Keratinocyte (primary cell): ENCODE data around the gene CCND1. TPM values are rescaled to one million over a fixed set of nuclear protein-coding genes. Genes with fewer than 3 reads are reported as not detected.

Experiments used
- DNase-seq: peaks from one replicate; pipeline ENCODE4 v3.0.0-alpha.2; 2011; ENCODE audit warnings: low read depth, missing footprints, low spot score
- FAIRE-seq: peaks from 2 replicates; lab custom pipeline; 2011; peaks lifted over from hg19 to GRCh38; lab: Jason Lieb, UNC
- H2AFZ ChIP-seq: 2 replicates; pipeline ENCODE4 v1.6.0; 2012; ENCODE audit warnings: low read length, control low read depth, inconsistent platforms; ENCODE audit not compliant: control insufficient read depth
- H3K27ac ChIP-seq: 2 replicates; pipeline ENCODE4 v1.5.1; 2011; ENCODE audit warnings: low read length; ENCODE audit not compliant: control insufficient read depth, insufficient read depth
- H3K27me3 ChIP-seq: 3 replicates; pipeline ENCODE4 v1.6.0; 2011; ENCODE audit warnings: low read length; ENCODE audit not compliant: control insufficient read depth, insufficient read depth; ENCODE audit errors: extremely low read depth
- H3K36me3 ChIP-seq, 2 experiments: 2 replicates in 1 of 2; 3 replicates in 1 of 2; pipeline ENCODE4 v1.5.1; 2011; ENCODE audit warnings: low read length in 2 of 2, mild to moderate bottlenecking in 1 of 2; ENCODE audit not compliant: control insufficient read depth in 2 of 2, insufficient read depth in 2 of 2; ENCODE audit errors: extremely low read depth in 1 of 2
- H3K4me1 ChIP-seq: 3 replicates; pipeline ENCODE4 v1.5.1; 2011; ENCODE audit warnings: low read length; ENCODE audit not compliant: control insufficient read depth, insufficient read depth; ENCODE audit errors: extremely low read depth
- H3K4me2 ChIP-seq: 3 replicates; pipeline ENCODE4 v1.6.0; 2011; ENCODE audit warnings: low read depth, low read length; ENCODE audit not compliant: control insufficient read depth, insufficient read depth; ENCODE audit errors: extremely low read depth
- H3K4me3 ChIP-seq, 3 experiments: fragments of 200-600 bp in 1 of 3; sonication (generic) in 1 of 3; 2 replicates in 2 of 3; 3 replicates in 1 of 3; pipeline ENCODE4 v1.5.1; 2011 to 2016; ENCODE audit warnings: low read length in 3 of 3, mild to moderate bottlenecking in 3 of 3, control low read depth in 2 of 3, inconsistent platforms in 1 of 3, low read depth in 1 of 3, mixed read lengths in 1 of 3, mixed run types in 1 of 3, moderate library complexity in 1 of 3; ENCODE audit not compliant: control insufficient read depth in 2 of 3, insufficient read depth in 2 of 3; ENCODE audit errors: extremely low read depth in 1 of 3
- H3K79me2 ChIP-seq: 2 replicates; pipeline ENCODE4 v1.6.0; 2012; ENCODE audit warnings: low read length; ENCODE audit not compliant: control insufficient read depth, insufficient read depth
- H3K9ac ChIP-seq: 3 replicates; pipeline ENCODE4 v1.6.0; 2011; ENCODE audit warnings: low read length; ENCODE audit not compliant: control insufficient read depth, insufficient read depth; ENCODE audit errors: extremely low read depth
- H3K9me1 ChIP-seq: 3 replicates; pipeline ENCODE4 v1.6.0; 2011; ENCODE audit warnings: low read length; ENCODE audit not compliant: control insufficient read depth, insufficient read depth; ENCODE audit errors: extremely low read depth
- H3K9me3 ChIP-seq: 2 replicates; pipeline ENCODE4 v1.5.1; 2012; ENCODE audit warnings: low read depth, low read length; ENCODE audit not compliant: control insufficient read depth
- H4K20me1 ChIP-seq: 3 replicates; pipeline ENCODE4 v1.6.0; 2011; ENCODE audit warnings: low read length; ENCODE audit not compliant: control insufficient read depth, insufficient read depth; ENCODE audit errors: extremely low read depth
- EZH2 ChIP-seq: IDR thresholded peaks from one replicate; pipeline ENCODE4 v1.6.1; 2012; ENCODE audit warnings: inconsistent platforms, mild to moderate bottlenecking, low read length, moderate library complexity
- dilution Hi-C: fragments of 300-500 bp; cut with MboI; formaldehyde crosslinking; loops from one replicate; pipeline ENCODE4 v1.7.0; 2020; ENCODE audit warnings: low sequenced_read_pairs; ENCODE audit not compliant: extremely low pct_ligation_motif_present
- polyA plus RNA-seq, 5 experiments: library from polyadenylated mRNA; depleted of rRNA in 3 of 5; stranded (reverse) in 3 of 5; stranded (forward) in 1 of 5; unstranded in 1 of 5; fragments of >200 nt; gene quantifications; 1 replicate in 1 of 5; 2 replicates in 3 of 5; 3 replicates in 1 of 5; pipeline versions ENCODE4 v1.2.1 to v1.2.3, GENCODE V29; 2011 to 2012; ENCODE audit warnings: missing spikeins in 2 of 5, low read depth in 1 of 5, low replicate concordance in 1 of 5
- TF ChIP-seq, protein P1 (sequence below), 3 experiments: IDR thresholded peaks in 1 of 3; conservative IDR thresholded peaks in 1 of 3; optimal IDR thresholded peaks in 1 of 3; 2 replicates in 2 of 3; 3 replicates in 1 of 3; pipeline versions ENCODE3 to v1.5.1; 2011; ENCODE audit warnings: low read length in 3 of 3, mild to moderate bottlenecking in 3 of 3, moderate library complexity in 2 of 3, control low read depth in 1 of 3, inconsistent platforms in 1 of 3; ENCODE audit not compliant: insufficient read depth in 2 of 3; ENCODE audit errors: extremely low read depth in 1 of 3

CCND1 gene
- polyA plus RNA-seq, 1 donor (not counting 4 experiments of a cell fraction or from before 2014, with no cell fraction given), result 124 TPM

DNA sequence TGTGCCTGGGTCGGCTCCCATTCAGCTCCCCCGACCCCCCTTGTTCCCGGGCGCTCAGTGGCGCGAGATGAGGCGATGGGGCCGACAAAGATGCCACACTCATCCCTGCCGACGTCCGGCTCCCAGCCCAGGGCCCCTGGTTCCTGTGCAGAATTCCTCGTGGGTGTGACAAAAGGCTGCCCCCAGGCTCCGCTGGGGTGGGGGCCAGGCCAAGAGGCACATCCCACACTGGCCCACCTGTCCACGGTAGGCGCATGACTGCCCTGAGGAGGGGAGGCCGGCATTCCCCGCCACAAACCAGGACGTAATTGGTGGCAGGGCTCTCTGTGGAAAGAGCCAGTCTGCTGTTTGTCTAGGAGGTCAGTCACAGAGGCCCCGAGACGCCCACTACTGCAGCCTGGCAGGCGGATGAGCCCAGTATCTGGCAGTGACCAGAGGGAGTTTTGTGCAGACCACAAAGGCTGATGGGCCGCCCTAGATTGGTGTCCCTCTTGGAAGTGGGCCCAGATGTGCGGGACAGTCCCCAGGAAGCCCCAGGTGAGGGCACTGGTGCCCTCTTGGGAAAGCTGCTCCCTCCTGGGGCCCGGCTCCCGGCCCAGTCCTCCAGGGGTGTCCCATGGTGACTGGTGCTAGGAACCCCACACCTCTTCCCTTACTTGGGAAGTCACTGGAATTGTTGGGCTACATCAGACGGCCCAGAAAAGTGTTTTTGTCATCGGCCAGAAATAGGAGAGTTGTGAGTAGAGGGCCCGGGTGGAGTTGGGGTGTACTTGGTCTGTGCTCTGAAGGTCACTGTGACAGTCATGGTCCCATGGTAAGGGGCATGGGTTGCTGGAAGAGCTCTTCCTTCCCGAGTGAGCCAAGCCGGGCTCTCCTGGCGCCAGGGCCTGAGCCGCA lies 5.8 kb downstream of the CCND1 start:
- Histone ChIP-seq H3K9me3 (no peaks in the 10 kb centered on the region), H3K36me3 (peaks cover 50% of the 10 kb centered on the region in 2 experiments), H3K79me2 (peaks cover 56% of the 10 kb centered on the region), H3K9me1 (peaks cover 2% of the 10 kb centered on the region), H3K27ac (no peak overlapping the region), H3K4me2 (no peak overlapping the region), H3K9ac (no peak overlapping the region), H3K4me3 (no peak overlapping the region), H4K20me1 (peaks cover 35% of the 10 kb centered on the region), H3K4me1 (peaks cover 9% of the 10 kb centered on the region), H3K27me3 (no peaks in the 10 kb centered on the region), H2AFZ (no peak overlapping the region)
- DNase-seq (no peak), FAIRE-seq (no peak)
- dilution Hi-C loops, result no loop called here
- TF ChIP-seq, protein P1, sequence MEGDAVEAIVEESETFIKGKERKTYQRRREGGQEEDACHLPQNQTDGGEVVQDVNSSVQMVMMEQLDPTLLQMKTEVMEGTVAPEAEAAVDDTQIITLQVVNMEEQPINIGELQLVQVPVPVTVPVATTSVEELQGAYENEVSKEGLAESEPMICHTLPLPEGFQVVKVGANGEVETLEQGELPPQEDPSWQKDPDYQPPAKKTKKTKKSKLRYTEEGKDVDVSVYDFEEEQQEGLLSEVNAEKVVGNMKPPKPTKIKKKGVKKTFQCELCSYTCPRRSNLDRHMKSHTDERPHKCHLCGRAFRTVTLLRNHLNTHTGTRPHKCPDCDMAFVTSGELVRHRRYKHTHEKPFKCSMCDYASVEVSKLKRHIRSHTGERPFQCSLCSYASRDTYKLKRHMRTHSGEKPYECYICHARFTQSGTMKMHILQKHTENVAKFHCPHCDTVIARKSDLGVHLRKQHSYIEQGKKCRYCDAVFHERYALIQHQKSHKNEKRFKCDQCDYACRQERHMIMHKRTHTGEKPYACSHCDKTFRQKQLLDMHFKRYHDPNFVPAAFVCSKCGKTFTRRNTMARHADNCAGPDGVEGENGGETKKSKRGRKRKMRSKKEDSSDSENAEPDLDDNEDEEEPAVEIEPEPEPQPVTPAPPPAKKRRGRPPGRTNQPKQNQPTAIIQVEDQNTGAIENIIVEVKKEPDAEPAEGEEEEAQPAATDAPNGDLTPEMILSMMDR (optimal IDR thresholded peaks at IDR 0.05 in 1 of 3, IDR thresholded peaks at IDR 0.05 in 1 of 3, conservative IDR thresholded peaks at IDR 0.05 in 1 of 3; ENCODE audit: extremely low read depth in 1 of 3, insufficient read depth in 2 of 3, low read length in 3 of 3), result no peak
- no peak for TF ChIP-seq EZH2

DNA sequence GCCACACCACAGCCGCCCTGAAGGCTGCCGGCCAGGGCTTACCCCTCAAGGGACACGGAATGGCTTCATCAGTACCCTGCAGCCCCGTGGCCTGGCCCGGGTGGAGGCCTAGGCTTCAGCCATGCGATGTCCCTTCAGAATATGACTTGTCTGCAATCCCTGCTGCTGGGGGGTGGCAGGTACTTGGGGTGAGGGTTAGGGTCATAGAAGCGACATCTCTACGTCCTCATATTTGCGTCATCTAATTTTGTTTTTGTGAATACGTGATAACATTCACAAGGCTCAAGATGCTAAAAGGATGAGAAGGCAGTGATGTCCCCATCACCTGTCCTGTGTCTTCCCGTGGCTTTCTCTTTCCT lies 6.4 kb downstream of the CCND1 start:
- no peak for FAIRE-seq
- Histone ChIP-seq H3K4me1 (peaks cover 9% of the 10 kb centered on the region), H4K20me1 (peaks cover 35% of the 10 kb centered on the region), H3K9ac (no peak overlapping the region), H3K36me3 (peaks cover 54% of the 10 kb centered on the region in 2 experiments), H3K27ac (no peak overlapping the region), H3K4me3 (no peak overlapping the region), H3K9me1 (peaks cover 2% of the 10 kb centered on the region), H2AFZ (no peak overlapping the region), H3K4me2 (no peak overlapping the region), H3K27me3 (no peaks in the 10 kb centered on the region), H3K79me2 (peaks cover 51% of the 10 kb centered on the region), H3K9me3 (no peaks in the 10 kb centered on the region)
- no peak for DNase-seq
- TF ChIP-seq, protein P1 (optimal IDR thresholded peaks at IDR 0.05 in 1 of 3, IDR thresholded peaks at IDR 0.05 in 1 of 3, conservative IDR thresholded peaks at IDR 0.05 in 1 of 3; ENCODE audit: extremely low read depth in 1 of 3, insufficient read depth in 2 of 3, low read length in 3 of 3), result no peak
- no peak for TF ChIP-seq EZH2
- dilution Hi-C loops, result no loop called here
